ENCODE measurements around the gene PLEKHH3. TPM values are rescaled to one million over a fixed set of nuclear protein-coding genes. Genes with fewer than 3 reads are reported as not detected.

The PLEKHH3 gene
- total RNA-seq = 26.1 TPM
- long read RNA-seq, full-length matches to known transcripts = 36 of 69 reads
- long read RNA-seq, partial matches to known transcripts = 8 of 69 reads
- long read RNA-seq, other reads (novel, unspliced or antisense) = 25 of 69 reads

- intact Hi-C loops (cut with DNase I) = no loop called here
- ATAC-seq = peak; percentile 1
Measured at GRCh38 chr17:42676424-42677011, at the start of gene PLEKHH3. PLEKHH3 (minus strand) TSS chr17:42676994; CDS start chr17:42676563, 431 bp downstream.

GRCh38 chr17:42725143-42725542, 48.3 kb upstream of the PLEKHH3 start:
- DNase-seq (ENCODE audit: missing footprints) = no peak
- no peak for ATAC-seq
- intact Hi-C loops (cut with DNase I) = no loop called here

More at GRCh38 chr17:42676424-42677011, at the start of gene PLEKHH3:
- no peak for DNase-seq (ENCODE audit: missing footprints)

- DNase-seq (ENCODE audit: missing footprints) (no peak), ATAC-seq (no peak)
- intact Hi-C loops (cut with DNase I) = no loop called here
Measured at GRCh38 chr17:42723636-42724035, 46.8 kb upstream of the PLEKHH3 start.

GRCh38 chr17:42720996-42721583, 44.3 kb upstream of the PLEKHH3 start:
- intact Hi-C loops (cut with DNase I) = loop anchor here (1.0 to 2.0 kb wide), 2 partner anchors 42 to 104 kb away; partner anchors contain the start of gene BECN1
- DNase-seq (ENCODE audit: missing footprints) = no peak
- peak; percentile 56 for ATAC-seq

GRCh38 chr17:42709561-42709960, 32.8 kb upstream of the PLEKHH3 start:
- ATAC-seq (no peak), DNase-seq (ENCODE audit: missing footprints) (no peak)
- intact Hi-C loops (cut with DNase I) = no loop called here

- DNase-seq (ENCODE audit: missing footprints) = no peak
- intact Hi-C loops (cut with DNase I) = no loop called here
- no peak for ATAC-seq
Measured at GRCh38 chr17:42708588-42708987, 31.8 kb upstream of the PLEKHH3 start.

- intact Hi-C loops (cut with DNase I) = no loop called here
- DNase-seq (ENCODE audit: missing footprints) (no peak), ATAC-seq (no peak)
Measured at GRCh38 chr17:42706732-42707131, 29.9 kb upstream of the PLEKHH3 start.

- no peak for DNase-seq (ENCODE audit: missing footprints)
- intact Hi-C loops (cut with DNase I) = no loop called here
- ATAC-seq = no peak
Measured at GRCh38 chr17:42704837-42705494, 28.2 kb upstream of the PLEKHH3 start.

GRCh38 chr17:42704490-42704836, 27.7 kb upstream of the PLEKHH3 start:
- no peak for ATAC-seq
- intact Hi-C loops (cut with DNase I) = no loop called here
- no peak for DNase-seq (ENCODE audit: missing footprints)

- DNase-seq (ENCODE audit: missing footprints) = no peak
- intact Hi-C loops (cut with DNase I) = no loop called here
- no peak for ATAC-seq
Measured at GRCh38 chr17:42702446-42702845, 25.7 kb upstream of the PLEKHH3 start.

- intact Hi-C loops (cut with DNase I) = no loop called here
- DNase-seq (ENCODE audit: missing footprints) (no peak), ATAC-seq (no peak)
Measured at GRCh38 chr17:42700586-42701289, 23.9 kb upstream of the PLEKHH3 start.

GRCh38 chr17:42699415-42699740, 22.6 kb upstream of the PLEKHH3 start:
- ATAC-seq = no peak
- intact Hi-C loops (cut with DNase I) = no loop called here
- no peak for DNase-seq (ENCODE audit: missing footprints)

- ATAC-seq (peak; percentile 73), DNase-seq (ENCODE audit: missing footprints) (no peak)
- intact Hi-C loops (cut with DNase I) = no loop called here
Measured at GRCh38 chr17:42698736-42699414, 22.1 kb upstream of the PLEKHH3 start.

GRCh38 chr17:42697108-42697811, 20.5 kb upstream of the PLEKHH3 start:
- intact Hi-C loops (cut with DNase I) = no loop called here
- DNase-seq (ENCODE audit: missing footprints) (no peak), ATAC-seq (no peak)

- DNase-seq (ENCODE audit: missing footprints) = no peak
- intact Hi-C loops (cut with DNase I) = no loop called here
- no peak for ATAC-seq
Measured at GRCh38 chr17:42695500-42695899, 18.7 kb upstream of the PLEKHH3 start.

- DNase-seq (ENCODE audit: missing footprints) (no peak), ATAC-seq (no peak)
- intact Hi-C loops (cut with DNase I) = no loop called here
Measured at GRCh38 chr17:42694524-42694923, 17.7 kb upstream of the PLEKHH3 start.

GRCh38 chr17:42692489-42692888, 15.7 kb upstream of the PLEKHH3 start:
- DNase-seq (ENCODE audit: missing footprints) = no peak
- ATAC-seq = no peak
- intact Hi-C loops (cut with DNase I) = no loop called here

- intact Hi-C loops (cut with DNase I) = no loop called here
Measured at GRCh38 chr17:42691021-42691545, 14.3 kb upstream of the PLEKHH3 start.

More at GRCh38 chr17:42691021-42691545, 14.3 kb upstream of the PLEKHH3 start:
- DNase-seq (ENCODE audit: missing footprints) (no peak), ATAC-seq (no peak)

All from Right ventricle myocardium inferior (tissue), 1 donor.